HCT116 (cell line): ENCODE data around the gene LRCH1. TPM values are rescaled to one million over a fixed set of nuclear protein-coding genes. Genes with fewer than 3 reads are reported as not detected.

Experiments used
- ATAC-seq: fragments of 200-7000 bp; cut with Tn5 transposase; 2 replicates; pipeline ENCODE4 v1.9.1; 2020; ENCODE audit warnings: mild to moderate bottlenecking, moderate library complexity
- BruUV-seq: library from RNA; stranded (reverse); fragments of 400-500 nt; replicated peaks from 2 replicates; lab custom pipeline; 2021; lab: Mats Ljungman, UMichigan
- CTCF ChIA-PET: fragments of 300-600 bp; sonication (Branson Sonifier 250); formaldehyde crosslinking; loops from one replicate; lab custom pipeline; 2021; ENCODE audit warnings: antibody characterized with exemption; lab: Charles Lee
- POLR2A ChIA-PET: fragments of 300-600, 350-600 bp; sonication (Branson Sonifier 250); formaldehyde crosslinking; loops from one replicate; lab custom pipeline; 2021; ENCODE audit warnings: antibody characterized with exemption; lab: Charles Lee
- RAD21 ChIA-PET, 2 experiments: fragments of 300-600 bp; sonication (Branson Sonifier 250); formaldehyde crosslinking; loops; one replicate each; lab custom pipeline; 2023; ENCODE audit warnings: low total read pairs in 2 of 2; ENCODE audit not compliant: uncharacterized antibody in 2 of 2, unreplicated experiment in 2 of 2, low non-redundant PET in 1 of 2; lab: Charles Lee
- DNase-seq: peaks from one replicate; pipeline ENCODE4 v3.0.0-alpha.2; 2010; ENCODE audit warnings: low read depth, low spot score
- H2AFZ ChIP-seq: fragments of 200-600 bp; shearing (Covaris generic), sonication (generic); 2 replicates; pipeline ENCODE4 v1.6.1; 2017; ENCODE audit warnings: low read depth, mixed run types, mixed read lengths, antibody characterized with exemption, low read length; ENCODE audit not compliant: poor library complexity, severe bottlenecking
- H3K27ac ChIP-seq: 2 replicates; pipeline ENCODE4 v1.5.1; 2012; ENCODE audit warnings: low read depth, low read length
- H3K27me3 ChIP-seq: fragments of 200-600 bp; sonication (generic); 2 replicates; pipeline ENCODE4 v1.6.1; 2016; ENCODE audit warnings: mixed run types, low read length, mixed read lengths; ENCODE audit not compliant: insufficient read depth
- H3K36me3 ChIP-seq, 2 experiments: fragments of 200-500 bp in 1 of 2; fragments of 200-600 bp in 1 of 2; sonication (Bioruptor generic) in 1 of 2; sonication (generic) in 1 of 2; 2 replicates each; pipeline versions ENCODE4 v1.5.1 to v1.6.1; 2014 to 2016; ENCODE audit warnings: low read length in 2 of 2, inconsistent platforms in 1 of 2, mixed read lengths in 1 of 2, mixed run types in 1 of 2; ENCODE audit not compliant: insufficient read depth in 2 of 2, control insufficient read depth in 1 of 2
- H3K4me1 ChIP-seq, 2 experiments: fragments of 200-600 bp in 1 of 2; sonication (generic) in 1 of 2; 2 replicates each; pipeline versions ENCODE4 v1.5.1 to v1.6.1; 2012 to 2017; ENCODE audit warnings: low read length in 2 of 2, inconsistent platforms in 1 of 2, mild to moderate bottlenecking in 1 of 2, mixed read lengths in 1 of 2, mixed run types in 1 of 2, moderate library complexity in 1 of 2; ENCODE audit not compliant: insufficient read depth in 2 of 2, control insufficient read depth in 1 of 2
- H3K4me2 ChIP-seq: fragments of 200-600 bp; sonication (generic); 2 replicates; pipeline ENCODE4 v1.6.1; 2017; ENCODE audit warnings: mixed run types, low read length, mixed read lengths
- H3K4me3 ChIP-seq, 2 experiments: fragments of 200-600 bp in 1 of 2; sonication (generic) in 1 of 2; replicated peaks in 1 of 2; 2 replicates each; pipeline ENCODE4 v1.5.1; 2011 to 2016; ENCODE audit warnings: low read length in 2 of 2, control low read depth in 1 of 2, low read depth in 1 of 2, mild to moderate bottlenecking in 1 of 2, mixed read lengths in 1 of 2, mixed run types in 1 of 2
- H3K79me2 ChIP-seq: fragments of 200-600 bp; sonication (generic); 2 replicates; pipeline ENCODE4 v1.6.1; 2017; ENCODE audit warnings: mild to moderate bottlenecking, mixed run types, low read length, moderate library complexity, mixed read lengths; ENCODE audit not compliant: insufficient read depth
- H3K9ac ChIP-seq: fragments of 200-600 bp; sonication (generic); 2 replicates; pipeline ENCODE4 v1.6.1; 2016; ENCODE audit warnings: low read length, mixed read lengths
- H3K9me2 ChIP-seq: fragments of 200-600 bp; sonication (generic), shearing (Covaris generic); 2 replicates; pipeline ENCODE4 v1.6.1; 2017; ENCODE audit warnings: mixed run types, mild to moderate bottlenecking, moderate library complexity; ENCODE audit not compliant: insufficient read depth
- H3K9me3 ChIP-seq, 2 experiments: fragments of 200-500 bp in 1 of 2; fragments of 200-600 bp in 1 of 2; sonication (Bioruptor generic) in 1 of 2; sonication (generic) in 1 of 2; 2 replicates each; pipeline ENCODE4 v1.6.1; 2014 to 2017; ENCODE audit warnings: low read length in 2 of 2, mixed read lengths in 2 of 2, inconsistent platforms in 1 of 2, low read depth in 1 of 2, mild to moderate bottlenecking in 1 of 2, mixed run types in 1 of 2, moderate library complexity in 1 of 2; ENCODE audit not compliant: control insufficient read depth in 1 of 2, insufficient read depth in 1 of 2
- H4K20me1 ChIP-seq: fragments of 200-600 bp; sonication (generic), shearing (Covaris generic); 2 replicates; pipeline ENCODE4 v1.6.1; 2017; ENCODE audit warnings: mixed run types, mild to moderate bottlenecking, moderate library complexity; ENCODE audit not compliant: insufficient read depth
- CBX3 ChIP-seq: IDR thresholded peaks from 2 replicates; pipeline ENCODE4 v1.6.1; 2012; ENCODE audit warnings: low read depth
- CEBPB ChIP-seq: IDR thresholded peaks from 2 replicates; pipeline ENCODE4 v1.6.1; 2012; ENCODE audit warnings: low read depth
- ELF1 ChIP-seq: IDR thresholded peaks from 2 replicates; pipeline ENCODE4 v1.6.1; 2012; ENCODE audit warnings: low read depth, borderline replicate concordance
- EZH2 ChIP-seq: fragments of 200-600 bp; sonication (generic); IDR thresholded peaks from 2 replicates; pipeline ENCODE4 v1.6.1; 2017; ENCODE audit warnings: antibody characterized with exemption, mixed run types
- JUND ChIP-seq: IDR thresholded peaks from 2 replicates; pipeline ENCODE4 v1.6.1; 2012
- POLR2A ChIP-seq: IDR thresholded peaks from 2 replicates; pipeline ENCODE4 v1.7.0; 2011; ENCODE audit warnings: borderline replicate concordance; ENCODE audit not compliant: insufficient read depth, insufficient read length; ENCODE audit errors: extremely low read depth
- POLR2AphosphoS5 ChIP-seq: IDR thresholded peaks from 2 replicates; pipeline ENCODE4 v1.6.1; 2011; ENCODE audit warnings: mild to moderate bottlenecking, low read depth, low read length, moderate library complexity
- RAD21 ChIP-seq: IDR thresholded peaks from 2 replicates; pipeline ENCODE4 v1.6.1; 2012; ENCODE audit warnings: low read depth, mild to moderate bottlenecking
- SIN3A ChIP-seq: IDR thresholded peaks from 2 replicates; pipeline ENCODE4 v1.6.1; 2012; ENCODE audit warnings: low read depth
- SP1 ChIP-seq: IDR thresholded peaks from 2 replicates; pipeline ENCODE4 v1.6.1; 2012; ENCODE audit warnings: low read depth
- SRF ChIP-seq: IDR thresholded peaks from 2 replicates; pipeline ENCODE4 v1.6.1; 2012; ENCODE audit warnings: low read depth
- TCF7L2 ChIP-seq: IDR thresholded peaks from 2 replicates; pipeline ENCODE4 v1.7.0; 2011; ENCODE audit warnings: borderline replicate concordance, inconsistent platforms; ENCODE audit not compliant: insufficient read depth, insufficient read length; ENCODE audit errors: extremely low read depth
- YY1 ChIP-seq: IDR thresholded peaks from 2 replicates; pipeline ENCODE4 v1.6.1; 2011; ENCODE audit warnings: low read length, low read depth, moderate library complexity, mild to moderate bottlenecking; ENCODE audit not compliant: insufficient replicate concordance; ENCODE audit errors: extremely low read depth
- ZFX ChIP-seq: fragments of 450-650 bp; IDR thresholded peaks from 2 replicates; pipeline ENCODE4 v1.6.1; 2017
- ZNF274 ChIP-seq: fragments of 200-500 bp; sonication (Bioruptor generic); IDR thresholded peaks from 2 replicates; pipeline ENCODE4 v1.6.1; 2014; ENCODE audit warnings: mild to moderate bottlenecking, low read depth, low read length, inconsistent platforms
- intact Hi-C: fragments of 100-400 bp; cut with micrococcal nuclease; formaldehyde crosslinking; loops from 2 replicates; pipeline ENCODE4 v1.10.0; 2022
- total RNA-seq: library from RNA; stranded (reverse); gene quantifications from one replicate; pipeline ENCODE4 v1.2.1, GENCODE V29; 2021; ENCODE audit not compliant: unreplicated experiment
- TF ChIP-seq, protein P1 (sequence below): IDR thresholded peaks from 2 replicates; pipeline ENCODE4 v1.6.1; 2012
- TF ChIP-seq, protein P2 (sequence below): IDR thresholded peaks from 2 replicates; pipeline ENCODE4 v1.6.1; 2011; ENCODE audit warnings: mild to moderate bottlenecking, low read length, moderate library complexity; ENCODE audit not compliant: insufficient replicate concordance; ENCODE audit errors: extremely low read depth
- TF ChIP-seq, protein P3 (sequence below): IDR thresholded peaks from 2 replicates; pipeline ENCODE4 v1.6.1; 2012; ENCODE audit warnings: low read depth
- TF ChIP-seq, protein P4 (sequence below), 3 experiments: fragments of 200-600 bp in 1 of 3; sonication (generic) in 1 of 3; IDR thresholded peaks in 2 of 3; conservative IDR thresholded peaks in 1 of 3; 2 replicates each; pipeline ENCODE4 v1.5.1; 2012 to 2017; ENCODE audit warnings: low read depth in 2 of 3, low read length in 2 of 3, antibody characterized with exemption in 1 of 3, borderline replicate concordance in 1 of 3, control low read depth in 1 of 3, mild to moderate bottlenecking in 1 of 3, mixed read lengths in 1 of 3, mixed run types in 1 of 3, moderate library complexity in 1 of 3; ENCODE audit not compliant: insufficient read depth in 1 of 3
- TF ChIP-seq, protein P5 (sequence below): IDR thresholded peaks from 2 replicates; pipeline ENCODE4 v1.6.1; 2012

LRCH1 gene
- total RNA-seq, 1 experiment from 2014 or later = 15.6 TPM

DNA sequence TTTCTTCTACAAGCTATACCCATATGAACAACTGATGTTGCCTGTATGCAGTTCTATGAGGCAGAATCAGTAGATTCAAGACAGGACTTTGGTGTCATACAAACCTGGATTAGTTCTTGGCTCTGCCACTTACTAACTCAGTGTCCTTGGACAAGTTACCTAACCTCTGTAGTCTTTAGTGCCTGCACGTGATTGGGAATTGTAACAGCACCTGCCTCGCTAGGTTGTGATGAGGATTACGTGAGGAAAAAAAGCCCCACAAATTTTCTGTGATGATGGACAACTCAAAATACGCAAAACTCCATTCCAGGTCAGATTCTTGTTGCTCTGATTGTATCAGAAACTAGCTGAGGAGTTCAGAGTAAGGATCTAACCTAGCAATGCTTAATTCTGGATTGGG, 89.3 kb downstream of the LRCH1 start:
- Histone ChIP-seq H3K4me1 (no peaks in the 10 kb centered on the region), H3K36me3 (no peaks in the 10 kb centered on the region), H3K9ac (no peak overlapping the region), H3K9me3 (no peaks in the 10 kb centered on the region), H3K4me2 (no peak overlapping the region), H3K4me3 (no peak overlapping the region), H3K79me2 (peaks cover 61% of the 10 kb centered on the region), H3K27me3 (no peaks in the 10 kb centered on the region), H3K27ac (no peak overlapping the region), H2AFZ (no peak overlapping the region), H3K9me2 (no peaks in the 10 kb centered on the region), H4K20me1 (0 out of 2 replicates have a peak, but pooled peaks cover 1% of the 10 kb centered on the region)
- POLR2A ChIA-PET = no interaction called here
- CTCF ChIA-PET = no interaction called here
- RAD21 ChIA-PET = no interaction called here
- no TSS peak for BruUV-seq
- ATAC-seq (no peak), DNase-seq (no peak)
- TF ChIP-seq SRF = no peak
- TF ChIP-seq ELF1 = no peak
- TF ChIP-seq POLR2AphosphoS5 = no peak
- TF ChIP-seq, protein P1, sequence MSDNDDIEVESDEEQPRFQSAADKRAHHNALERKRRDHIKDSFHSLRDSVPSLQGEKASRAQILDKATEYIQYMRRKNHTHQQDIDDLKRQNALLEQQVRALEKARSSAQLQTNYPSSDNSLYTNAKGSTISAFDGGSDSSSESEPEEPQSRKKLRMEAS = no peak
- TF ChIP-seq, protein P2, sequence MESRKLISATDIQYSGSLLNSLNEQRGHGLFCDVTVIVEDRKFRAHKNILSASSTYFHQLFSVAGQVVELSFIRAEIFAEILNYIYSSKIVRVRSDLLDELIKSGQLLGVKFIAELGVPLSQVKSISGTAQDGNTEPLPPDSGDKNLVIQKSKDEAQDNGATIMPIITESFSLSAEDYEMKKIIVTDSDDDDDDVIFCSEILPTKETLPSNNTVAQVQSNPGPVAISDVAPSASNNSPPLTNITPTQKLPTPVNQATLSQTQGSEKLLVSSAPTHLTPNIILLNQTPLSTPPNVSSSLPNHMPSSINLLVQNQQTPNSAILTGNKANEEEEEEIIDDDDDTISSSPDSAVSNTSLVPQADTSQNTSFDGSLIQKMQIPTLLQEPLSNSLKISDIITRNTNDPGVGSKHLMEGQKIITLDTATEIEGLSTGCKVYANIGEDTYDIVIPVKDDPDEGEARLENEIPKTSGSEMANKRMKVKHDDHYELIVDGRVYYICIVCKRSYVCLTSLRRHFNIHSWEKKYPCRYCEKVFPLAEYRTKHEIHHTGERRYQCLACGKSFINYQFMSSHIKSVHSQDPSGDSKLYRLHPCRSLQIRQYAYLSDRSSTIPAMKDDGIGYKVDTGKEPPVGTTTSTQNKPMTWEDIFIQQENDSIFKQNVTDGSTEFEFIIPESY = no peak
- TF ChIP-seq POLR2A = no peak
- no peak for TF ChIP-seq EZH2
- no peak for TF ChIP-seq RAD21
- no peak for TF ChIP-seq YY1
- TF ChIP-seq ZNF274 = no peak
- no peak for TF ChIP-seq SP1
- TF ChIP-seq, protein P3, sequence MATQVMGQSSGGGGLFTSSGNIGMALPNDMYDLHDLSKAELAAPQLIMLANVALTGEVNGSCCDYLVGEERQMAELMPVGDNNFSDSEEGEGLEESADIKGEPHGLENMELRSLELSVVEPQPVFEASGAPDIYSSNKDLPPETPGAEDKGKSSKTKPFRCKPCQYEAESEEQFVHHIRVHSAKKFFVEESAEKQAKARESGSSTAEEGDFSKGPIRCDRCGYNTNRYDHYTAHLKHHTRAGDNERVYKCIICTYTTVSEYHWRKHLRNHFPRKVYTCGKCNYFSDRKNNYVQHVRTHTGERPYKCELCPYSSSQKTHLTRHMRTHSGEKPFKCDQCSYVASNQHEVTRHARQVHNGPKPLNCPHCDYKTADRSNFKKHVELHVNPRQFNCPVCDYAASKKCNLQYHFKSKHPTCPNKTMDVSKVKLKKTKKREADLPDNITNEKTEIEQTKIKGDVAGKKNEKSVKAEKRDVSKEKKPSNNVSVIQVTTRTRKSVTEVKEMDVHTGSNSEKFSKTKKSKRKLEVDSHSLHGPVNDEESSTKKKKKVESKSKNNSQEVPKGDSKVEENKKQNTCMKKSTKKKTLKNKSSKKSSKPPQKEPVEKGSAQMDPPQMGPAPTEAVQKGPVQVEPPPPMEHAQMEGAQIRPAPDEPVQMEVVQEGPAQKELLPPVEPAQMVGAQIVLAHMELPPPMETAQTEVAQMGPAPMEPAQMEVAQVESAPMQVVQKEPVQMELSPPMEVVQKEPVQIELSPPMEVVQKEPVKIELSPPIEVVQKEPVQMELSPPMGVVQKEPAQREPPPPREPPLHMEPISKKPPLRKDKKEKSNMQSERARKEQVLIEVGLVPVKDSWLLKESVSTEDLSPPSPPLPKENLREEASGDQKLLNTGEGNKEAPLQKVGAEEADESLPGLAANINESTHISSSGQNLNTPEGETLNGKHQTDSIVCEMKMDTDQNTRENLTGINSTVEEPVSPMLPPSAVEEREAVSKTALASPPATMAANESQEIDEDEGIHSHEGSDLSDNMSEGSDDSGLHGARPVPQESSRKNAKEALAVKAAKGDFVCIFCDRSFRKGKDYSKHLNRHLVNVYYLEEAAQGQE = no peak
- no peak for TF ChIP-seq CEBPB
- TF ChIP-seq, protein P4, sequence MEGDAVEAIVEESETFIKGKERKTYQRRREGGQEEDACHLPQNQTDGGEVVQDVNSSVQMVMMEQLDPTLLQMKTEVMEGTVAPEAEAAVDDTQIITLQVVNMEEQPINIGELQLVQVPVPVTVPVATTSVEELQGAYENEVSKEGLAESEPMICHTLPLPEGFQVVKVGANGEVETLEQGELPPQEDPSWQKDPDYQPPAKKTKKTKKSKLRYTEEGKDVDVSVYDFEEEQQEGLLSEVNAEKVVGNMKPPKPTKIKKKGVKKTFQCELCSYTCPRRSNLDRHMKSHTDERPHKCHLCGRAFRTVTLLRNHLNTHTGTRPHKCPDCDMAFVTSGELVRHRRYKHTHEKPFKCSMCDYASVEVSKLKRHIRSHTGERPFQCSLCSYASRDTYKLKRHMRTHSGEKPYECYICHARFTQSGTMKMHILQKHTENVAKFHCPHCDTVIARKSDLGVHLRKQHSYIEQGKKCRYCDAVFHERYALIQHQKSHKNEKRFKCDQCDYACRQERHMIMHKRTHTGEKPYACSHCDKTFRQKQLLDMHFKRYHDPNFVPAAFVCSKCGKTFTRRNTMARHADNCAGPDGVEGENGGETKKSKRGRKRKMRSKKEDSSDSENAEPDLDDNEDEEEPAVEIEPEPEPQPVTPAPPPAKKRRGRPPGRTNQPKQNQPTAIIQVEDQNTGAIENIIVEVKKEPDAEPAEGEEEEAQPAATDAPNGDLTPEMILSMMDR (IDR thresholded peaks at IDR 0.05 in 2 of 3, conservative IDR thresholded peaks at IDR 0.05 in 1 of 3; ENCODE audit: borderline replicate concordance in 1 of 3, insufficient read depth in 1 of 3, low read depth in 2 of 3, low read length in 2 of 3) = no peak
- no peak for TF ChIP-seq SIN3A
- TF ChIP-seq ZFX = no peak
- no peak for TF ChIP-seq CBX3
- TF ChIP-seq, protein P5, sequence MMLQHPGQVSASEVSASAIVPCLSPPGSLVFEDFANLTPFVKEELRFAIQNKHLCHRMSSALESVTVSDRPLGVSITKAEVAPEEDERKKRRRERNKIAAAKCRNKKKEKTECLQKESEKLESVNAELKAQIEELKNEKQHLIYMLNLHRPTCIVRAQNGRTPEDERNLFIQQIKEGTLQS = no peak
- no peak for TF ChIP-seq TCF7L2
- TF ChIP-seq JUND = no peak
- intact Hi-C loops = no loop called here
